Measurements from ENCODE around the gene PTGIR.
"Not testable (repeated sequence)": the region's sequence is repeated elsewhere in the genome, so short reads cannot be mapped to it uniquely, and the experiment has no call there.

The PTGIR gene

GRCh38 chr19:46629546-46630025, 4.7 kb upstream of the PTGIR start:
- H3K4me3 ChIP-seq (ENCODE audit: low read depth, low read length) = no peak overlapping the region
- no peak for TF ChIP-seq CTCF (IDR thresholded peaks at IDR 0.05; ENCODE audit: low read depth, low read length)
- peaks cover 13% of the 10 kb centered on the region for H3K36me3 ChIP-seq
- H3K27ac ChIP-seq = peak overlapping the region; percentile 95
- H3K9me3 ChIP-seq (ENCODE audit: severe bottlenecking) = no peaks in the 10 kb centered on the region
- DNase-seq = peak; percentile 51
- H3K27me3 ChIP-seq (ENCODE audit: insufficient read depth, low read depth, severe bottlenecking) = no peaks in the 10 kb centered on the region

GRCh38 chr19:46628970-46629369, 4.1 kb upstream of the PTGIR start:
- peaks cover 13% of the 10 kb centered on the region for H3K36me3 ChIP-seq
- not testable (repeated sequence) for DNase-seq; H3K27me3 ChIP-seq (ENCODE audit: insufficient read depth, low read depth, severe bottlenecking); H3K4me3 ChIP-seq (ENCODE audit: low read depth, low read length); H3K9me3 ChIP-seq (ENCODE audit: severe bottlenecking)
- peak overlapping the region; percentile 95 for H3K27ac ChIP-seq

GRCh38 chr19:46626446-46626845, 1.6 kb upstream of the PTGIR start:
- no peak for DNase-seq
- Histone ChIP-seq H3K9me3 (ENCODE audit: severe bottlenecking) (no peaks in the 10 kb centered on the region), H3K27ac (no peak overlapping the region), H3K36me3 (no peaks in the 10 kb centered on the region), H3K4me3 (ENCODE audit: low read depth, low read length) (no peak overlapping the region), H3K27me3 (ENCODE audit: insufficient read depth, low read depth, severe bottlenecking) (no peaks in the 10 kb centered on the region)
- TF ChIP-seq CTCF (IDR thresholded peaks at IDR 0.05; ENCODE audit: low read depth, low read length) = no peak

- Histone ChIP-seq H3K27ac (no peak overlapping the region; the same call in 1 of the 2 replicates), H3K27me3 (ENCODE audit: insufficient read depth, low read depth, severe bottlenecking) (no peaks in the 10 kb centered on the region), H3K36me3 (no peaks in the 10 kb centered on the region), H3K4me3 (ENCODE audit: low read depth, low read length) (no peak overlapping the region), H3K9me3 (ENCODE audit: severe bottlenecking) (no peaks in the 10 kb centered on the region)
- no peak for DNase-seq
- TF ChIP-seq CTCF (IDR thresholded peaks at IDR 0.05; ENCODE audit: low read depth, low read length) = no peak
These were observed 842 bp upstream of the PTGIR start for GRCh38 chr19:46625731-46626130.

- TF ChIP-seq CTCF (IDR thresholded peaks at IDR 0.05; ENCODE audit: low read depth, low read length) = no peak
- Histone ChIP-seq H3K36me3 (no peaks in the 10 kb centered on the region), H3K4me3 (ENCODE audit: low read depth, low read length) (no peak overlapping the region), H3K27me3 (ENCODE audit: insufficient read depth, low read depth, severe bottlenecking) (no peaks in the 10 kb centered on the region), H3K9me3 (ENCODE audit: severe bottlenecking) (no peaks in the 10 kb centered on the region), H3K27ac (no peak overlapping the region)
- no peak for DNase-seq
These were observed 880 bp downstream of the PTGIR start for GRCh38 chr19:46623915-46624502.

- H3K36me3 ChIP-seq = no peaks in the 10 kb centered on the region
- no peaks in the 10 kb centered on the region for H3K9me3 ChIP-seq (ENCODE audit: severe bottlenecking)
- no peak overlapping the region for H3K27ac ChIP-seq
- no peaks in the 10 kb centered on the region for H3K27me3 ChIP-seq (ENCODE audit: insufficient read depth, low read depth, severe bottlenecking)
- no peak overlapping the region for H3K4me3 ChIP-seq (ENCODE audit: low read depth, low read length)
- TF ChIP-seq CTCF (IDR thresholded peaks at IDR 0.05; ENCODE audit: low read depth, low read length) = no peak
- no peak for DNase-seq
These were observed 2.8 kb downstream of the PTGIR start for GRCh38 chr19:46622118-46622446.

All from WERI-Rb-1 (cell line).